Gastrocnemius medialis (tissue), 4 donors: ENCODE data around the gene CACNA1D.

Experiments used
- CTCF ChIP-seq, 5 experiments: fragments of 450-650 bp in 3 of 5; fragments of 200-600 bp in 2 of 5; sonication (generic) in 2 of 5; IDR thresholded peaks in 4 of 5; conservative IDR thresholded peaks in 1 of 5; 1 replicate in 4 of 5; 2 replicates in 1 of 5; pipeline ENCODE4 v1.5.1; 2016 to 2019; ENCODE audit warnings: antibody characterized with exemption in 5 of 5, mild to moderate bottlenecking in 3 of 5, moderate library complexity in 3 of 5
- POLR2A ChIP-seq, 2 donors: fragments of 450-650 bp; IDR thresholded peaks; one replicate each; pipeline ENCODE4 v1.6.1; 2017; ENCODE audit warnings: antibody characterized with exemption in 2 of 2, mild to moderate bottlenecking in 2 of 2, moderate library complexity in 2 of 2

GRCh38 chr3:53673722-53674350 lies 179.4 kb downstream of the CACNA1D start:
- TF ChIP-seq CTCF (IDR thresholded peaks at IDR 0.05 in 4 of 5, conservative IDR thresholded peaks at IDR 0.05 in 1 of 5) (no peak), POLR2A (IDR thresholded peaks at IDR 0.05) (no peak)
